Measurements from ENCODE around the gene ADGRD2. TPM values are rescaled to one million over a fixed set of nuclear protein-coding genes. Genes with fewer than 3 reads are reported as not detected.

ADGRD2 gene
- total RNA-seq, 1 experiment from 2014 or later = not detected

- Histone ChIP-seq H3K27me3 (ENCODE audit: low read length) (no peaks in the 10 kb centered on the region), H3F3A (ENCODE audit: low read length, unreplicated experiment) (no peaks in the 10 kb centered on the region), H3K36me3 (ENCODE audit: low read depth, low read length) (no peaks in the 10 kb centered on the region), H4K20me1 (ENCODE audit: low read length) (no peaks in the 10 kb centered on the region), H3K27ac (ENCODE audit: low read length) (no peak overlapping the region), H3K9me2 (replicated peaks; ENCODE audit: low read length) (no peaks in the 10 kb centered on the region), H2AFZ (ENCODE audit: low read length) (no peak overlapping the region), H3K9ac (ENCODE audit: low read length) (no peak overlapping the region), H3K4me2 (ENCODE audit: low read length) (no peak overlapping the region), H3K4me3 (ENCODE audit: low read length) (no peak overlapping the region), H3K9me3 (ENCODE audit: low read length) (no peaks in the 10 kb centered on the region), H3K4me1 (ENCODE audit: insufficient read depth, low read length) (no peaks in the 10 kb centered on the region; the same call in 1 of the 2 replicates), H3K79me2 (ENCODE audit: low read length) (no peaks in the 10 kb centered on the region)
- ATAC-seq (no peak), DNase-seq (no peak)
- ChIA-PET CTCF (no interaction called here), POLR2A (ENCODE audit: unreplicated experiment) (no interaction called here)
- intact Hi-C loops (cut with micrococcal nuclease) = no loop called here
- TF ChIP-seq CTCF (conservative IDR thresholded peaks at IDR 0.05; ENCODE audit: low read depth, low read length) (no peak), EZH2 (IDR thresholded peaks at IDR 0.05; ENCODE audit: low read length, unreplicated experiment) (no peak), EZH2phosphoT487 (IDR thresholded peaks at IDR 0.05; ENCODE audit: borderline replicate concordance, low read length) (no peak)
- BruUV-seq (replicated peaks) = no TSS peak
Measured at GRCh38 chr9:124518116-124518515, 67.9 kb downstream of the ADGRD2 start.

- no peaks in the 10 kb centered on the region for H3K36me3 ChIP-seq (ENCODE audit: low read depth, low read length)
- BruUV-seq (replicated peaks) = no TSS peak
- ATAC-seq = no peak
- H3K4me3 ChIP-seq (ENCODE audit: low read length) = no peak overlapping the region
- no peak overlapping the region for H2AFZ ChIP-seq (ENCODE audit: low read length)
- intact Hi-C loops (cut with micrococcal nuclease) = no loop called here
- H3K27ac ChIP-seq (ENCODE audit: low read length) = no peak overlapping the region
- TF ChIP-seq CTCF (conservative IDR thresholded peaks at IDR 0.05; ENCODE audit: low read depth, low read length) (no peak), EZH2 (IDR thresholded peaks at IDR 0.05; ENCODE audit: low read length, unreplicated experiment) (no peak), EZH2phosphoT487 (IDR thresholded peaks at IDR 0.05; ENCODE audit: borderline replicate concordance, low read length) (no peak)
- H3K4me1 ChIP-seq (ENCODE audit: insufficient read depth, low read length) = no peaks in the 10 kb centered on the region; the same call in 1 of the 2 replicates
- no peaks in the 10 kb centered on the region for H3K27me3 ChIP-seq (ENCODE audit: low read length)
- DNase-seq = no peak
- POLR2A ChIA-PET (ENCODE audit: unreplicated experiment) = no interaction called here
- no peaks in the 10 kb centered on the region for H4K20me1 ChIP-seq (ENCODE audit: low read length)
- no peaks in the 10 kb centered on the region for H3K79me2 ChIP-seq (ENCODE audit: low read length)
- H3K9ac ChIP-seq (ENCODE audit: low read length) = no peak overlapping the region
- no peaks in the 10 kb centered on the region for H3F3A ChIP-seq (ENCODE audit: low read length, unreplicated experiment)
- no peaks in the 10 kb centered on the region for H3K9me2 ChIP-seq (replicated peaks; ENCODE audit: low read length)
- CTCF ChIA-PET = no interaction called here
- H3K9me3 ChIP-seq (ENCODE audit: low read length) = no peaks in the 10 kb centered on the region
- H3K4me2 ChIP-seq (ENCODE audit: low read length) = no peak overlapping the region
Measured at GRCh38 chr9:124520206-124520596, 70.0 kb downstream of the ADGRD2 start.

GRCh38 chr9:124521142-124521541, 70.9 kb downstream of the ADGRD2 start:
- no peaks in the 10 kb centered on the region for H3K9me2 ChIP-seq (replicated peaks; ENCODE audit: low read length)
- no peaks in the 10 kb centered on the region for H3K9me3 ChIP-seq (ENCODE audit: low read length)
- TF ChIP-seq CTCF (conservative IDR thresholded peaks at IDR 0.05; ENCODE audit: low read depth, low read length) = no peak
- no peak for TF ChIP-seq EZH2 (IDR thresholded peaks at IDR 0.05; ENCODE audit: low read length, unreplicated experiment)
- TF ChIP-seq EZH2phosphoT487 (IDR thresholded peaks at IDR 0.05; ENCODE audit: borderline replicate concordance, low read length) = no peak
- no peak overlapping the region for H3K27ac ChIP-seq (ENCODE audit: low read length)
- no peaks in the 10 kb centered on the region for H3F3A ChIP-seq (ENCODE audit: low read length, unreplicated experiment)
- intact Hi-C loops (cut with micrococcal nuclease) = no loop called here
- H3K4me2 ChIP-seq (ENCODE audit: low read length) = no peak overlapping the region
- H3K9ac ChIP-seq (ENCODE audit: low read length) = no peak overlapping the region
- no peaks in the 10 kb centered on the region for H4K20me1 ChIP-seq (ENCODE audit: low read length)
- no peaks in the 10 kb centered on the region; the same call in 1 of the 2 replicates for H3K4me1 ChIP-seq (ENCODE audit: insufficient read depth, low read length)
- no peaks in the 10 kb centered on the region for H3K27me3 ChIP-seq (ENCODE audit: low read length)
- ChIA-PET CTCF (no interaction called here), POLR2A (ENCODE audit: unreplicated experiment) (no interaction called here)
- no TSS peak for BruUV-seq (replicated peaks)
- no peaks in the 10 kb centered on the region for H3K79me2 ChIP-seq (ENCODE audit: low read length)
- H3K36me3 ChIP-seq (ENCODE audit: low read depth, low read length) = no peaks in the 10 kb centered on the region
- H2AFZ ChIP-seq (ENCODE audit: low read length) = no peak overlapping the region
- ATAC-seq (no peak), DNase-seq (no peak)
- no peak overlapping the region for H3K4me3 ChIP-seq (ENCODE audit: low read length)

All from PC-3 (cell line).